Activated T-cell treated with anti-CD3 and anti-CD28 coated beads, Interleukin-2, amount 50 U/mL, for 1 hour (primary cell): ENCODE data around the gene NTRK3.
"Not testable (repeated sequence)": the region's sequence is repeated elsewhere in the genome, so short reads cannot be mapped to it uniquely, and the experiment has no call there.

Source experiments
- DNase-seq: peaks from one replicate; pipeline ENCODE4 v3.0.0-alpha.2; 2020

The NTRK3 gene

DNA sequence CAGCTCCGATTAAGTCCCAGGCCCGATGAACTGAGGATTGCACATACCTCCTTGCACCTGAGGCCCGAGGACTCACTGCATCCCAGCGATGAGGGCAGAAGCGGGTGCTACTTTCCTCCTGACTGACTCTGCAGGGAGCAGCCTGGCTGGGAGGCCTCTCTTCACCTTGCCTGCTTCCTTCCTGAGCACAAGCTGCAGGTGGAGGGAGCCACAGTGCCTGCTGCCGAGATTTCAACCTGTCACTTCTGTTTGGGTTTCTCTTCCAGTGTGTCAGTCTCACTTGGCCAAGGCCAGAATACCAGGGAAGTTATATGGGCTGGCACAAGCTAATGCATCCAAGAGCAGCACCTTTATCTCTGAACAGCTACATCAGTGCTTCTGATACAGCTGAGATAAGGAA, 185.4 kb downstream of the NTRK3 start:
- no peak for DNase-seq

DNA sequence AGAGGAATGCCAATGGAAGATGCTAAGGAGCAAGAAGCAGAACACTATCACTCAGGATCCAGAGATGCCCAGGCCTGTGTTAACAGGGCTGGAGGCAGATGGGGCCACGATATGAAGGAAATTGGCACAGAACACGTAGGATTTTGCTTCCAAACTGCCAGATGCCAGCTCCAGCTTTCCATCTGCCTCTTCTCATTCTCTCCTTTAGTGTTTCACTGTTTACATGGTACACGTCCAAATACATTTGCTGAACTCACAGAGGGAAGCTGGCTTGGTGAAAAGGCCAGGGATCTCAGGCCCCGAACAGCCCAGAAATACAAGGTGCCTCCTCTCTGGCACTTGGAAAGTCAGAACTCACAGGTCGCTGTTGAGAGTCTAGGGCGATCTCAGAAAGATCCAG, 187.0 kb downstream of the NTRK3 start:
- no peak for DNase-seq

DNA sequence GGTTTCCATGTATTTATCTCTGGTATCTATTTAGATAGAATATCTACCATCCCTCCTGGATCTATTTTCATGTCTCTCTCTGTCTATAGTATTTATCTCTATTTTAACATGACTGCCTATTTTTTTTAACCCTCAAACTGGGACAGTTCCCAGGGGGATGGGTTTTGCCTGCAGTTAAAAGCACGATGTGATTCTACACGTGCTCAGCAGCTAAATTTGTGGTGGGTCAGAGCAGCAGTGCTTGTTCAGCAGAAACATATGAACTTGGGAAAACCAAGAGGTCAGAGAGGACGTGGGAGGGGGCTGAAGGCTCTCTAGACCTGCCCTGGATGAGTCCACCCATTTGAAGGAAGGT, 189.2 kb downstream of the NTRK3 start:
- DNase-seq, result no peak

DNA sequence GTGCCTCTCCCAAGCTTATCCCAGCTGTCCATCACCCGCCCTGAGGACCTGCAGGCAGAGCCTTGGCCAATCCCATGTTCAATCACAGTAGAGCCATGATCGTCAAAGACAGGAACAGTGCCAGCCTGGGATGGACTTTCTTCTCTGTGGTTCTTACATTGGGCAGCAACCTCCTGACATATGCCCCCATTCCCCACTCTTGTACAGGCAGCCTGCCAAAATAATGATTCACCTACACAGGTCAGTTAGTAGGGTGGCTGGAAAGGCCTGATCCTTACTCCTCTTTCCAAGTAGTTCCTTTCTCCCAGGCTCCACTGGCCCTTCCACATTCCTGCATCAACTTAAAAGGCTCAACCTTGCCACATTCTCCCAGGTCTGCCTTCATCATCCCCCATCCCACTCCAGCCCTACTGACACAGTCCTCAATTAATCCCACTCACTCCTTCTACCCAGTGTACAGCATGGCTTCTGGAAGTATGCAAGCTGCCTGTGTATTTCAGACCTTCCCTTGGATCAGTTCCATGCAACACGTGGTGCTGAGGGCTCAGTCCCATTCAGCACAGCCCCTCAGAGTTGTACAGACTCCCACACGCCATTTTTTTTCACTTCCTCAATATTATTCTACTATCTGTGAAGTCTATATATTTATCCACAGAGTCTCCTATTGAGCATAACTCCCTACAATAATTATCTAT, 189.8 kb downstream of the NTRK3 start:
- no peak for DNase-seq

DNA sequence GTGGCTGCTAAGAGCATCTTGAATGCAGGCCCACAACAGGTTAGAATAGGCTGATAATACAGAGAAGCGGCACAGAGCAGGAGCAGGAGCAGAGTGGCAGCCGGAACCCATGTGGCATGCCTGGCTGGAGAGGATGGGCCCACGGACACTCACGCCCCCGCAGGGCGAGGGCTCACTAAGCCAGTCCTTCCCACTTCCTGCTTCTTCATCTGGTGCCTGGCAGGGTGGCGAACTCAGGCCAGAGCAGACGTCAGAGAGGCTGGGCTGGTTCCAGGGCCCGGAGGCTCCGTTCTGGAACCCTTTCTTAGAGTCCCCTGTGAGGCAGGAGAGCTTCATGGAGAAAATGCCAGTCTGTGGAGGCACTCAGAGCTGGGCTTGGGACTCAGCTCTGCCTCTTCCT, 195.1 kb downstream of the NTRK3 start:
- DNase-seq, result no peak

DNA sequence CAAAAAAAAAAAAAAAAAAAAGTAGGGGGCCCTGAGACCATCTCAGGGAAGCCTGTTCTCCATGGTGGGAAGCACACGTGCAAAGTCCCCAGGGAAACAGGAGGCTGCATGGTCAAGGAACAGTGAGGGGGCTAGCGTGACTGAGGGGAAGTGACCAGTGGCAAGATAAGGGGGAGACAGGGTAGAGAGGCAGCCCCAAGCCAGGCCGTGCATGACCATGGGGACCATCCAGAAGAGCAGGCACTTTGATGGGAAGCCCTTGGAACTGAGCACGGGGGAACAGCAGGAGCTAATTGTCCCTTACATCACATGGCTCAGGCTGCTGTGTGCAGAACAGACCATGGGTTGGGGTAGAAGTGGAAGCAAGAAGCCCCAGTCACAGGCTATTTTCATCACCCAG, 196.2 kb downstream of the NTRK3 start:
- DNase-seq, result no peak

DNA sequence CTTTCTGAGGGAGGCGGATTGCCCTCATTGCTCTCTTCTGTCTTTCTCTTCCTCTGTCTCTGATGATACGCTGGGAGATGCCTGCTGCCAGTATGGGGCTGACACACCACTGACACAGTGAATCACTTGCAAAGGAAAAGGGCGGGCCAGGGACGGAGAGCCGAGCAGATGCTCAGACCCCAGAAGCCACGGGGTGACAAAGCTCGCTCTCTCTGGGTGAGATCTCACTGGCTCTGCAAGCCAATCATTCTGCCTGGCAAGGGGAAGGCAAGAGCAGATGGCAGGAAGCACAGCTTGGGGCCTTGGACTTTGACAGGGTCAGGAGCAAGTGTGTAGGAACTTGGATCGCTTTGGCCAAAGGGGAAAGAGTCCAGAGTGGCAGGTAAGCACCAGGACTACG, 198.7 kb downstream of the NTRK3 start:
- DNase-seq, result no peak

DNA sequence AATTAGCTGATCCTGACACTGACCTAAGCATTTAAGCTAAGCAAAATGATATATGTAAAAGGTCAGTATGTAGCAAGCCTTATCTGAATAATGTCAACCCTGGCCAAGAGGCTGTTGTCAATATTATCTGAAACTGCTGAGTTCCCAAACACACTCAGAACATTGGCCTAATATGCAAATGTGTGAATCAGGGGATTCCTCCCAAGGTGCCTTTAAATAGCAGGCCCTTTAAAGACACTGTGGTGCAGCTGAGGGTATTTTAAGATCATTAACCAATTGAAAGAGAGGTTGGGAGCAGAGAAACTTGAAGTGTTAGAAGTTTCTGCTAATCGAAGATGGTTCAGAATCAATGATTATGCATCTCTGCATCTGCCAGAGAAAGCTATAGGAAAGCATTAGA, 207.0 kb downstream of the NTRK3 start:
- DNase-seq, result no peak

DNA sequence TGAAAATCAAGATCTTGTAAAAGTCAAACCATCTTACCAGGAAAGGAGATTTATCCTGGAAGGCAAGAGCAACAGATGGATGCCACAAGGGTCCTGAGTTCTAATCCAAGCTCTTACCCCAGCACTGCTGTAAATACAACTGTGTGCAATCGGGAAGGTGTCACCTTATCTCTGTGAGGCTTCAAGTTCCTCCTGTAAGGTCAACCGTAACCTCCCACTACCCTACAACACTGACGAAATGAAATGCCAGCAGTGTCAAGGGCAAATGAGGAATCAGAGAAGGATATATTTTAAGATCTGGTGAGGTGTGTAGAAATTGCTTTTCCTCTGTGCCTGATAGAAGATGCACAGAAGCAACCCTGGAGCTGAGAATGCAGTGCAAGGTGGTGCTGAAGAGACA, 207.8 kb downstream of the NTRK3 start:
- no peak for DNase-seq

DNA sequence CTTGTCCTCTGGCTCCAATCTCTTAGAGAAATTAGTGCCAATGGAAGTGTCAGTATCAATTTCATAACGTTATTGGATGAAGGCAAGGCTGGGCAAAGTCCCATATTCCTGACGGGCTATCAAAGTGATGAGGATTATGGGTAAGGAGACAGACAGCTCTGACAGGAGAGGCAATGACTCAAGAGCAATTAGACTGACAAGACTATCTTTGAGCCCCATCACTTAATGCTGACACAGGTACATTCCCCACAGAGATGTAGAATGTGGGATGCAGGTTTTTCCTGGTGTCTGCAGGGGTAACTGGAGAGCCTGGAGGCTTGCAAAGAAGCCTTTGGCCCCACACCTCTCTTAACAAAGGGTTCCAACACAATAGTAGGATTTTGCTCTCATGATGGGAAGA, 208.3 kb downstream of the NTRK3 start:
- DNase-seq, result no peak

DNA sequence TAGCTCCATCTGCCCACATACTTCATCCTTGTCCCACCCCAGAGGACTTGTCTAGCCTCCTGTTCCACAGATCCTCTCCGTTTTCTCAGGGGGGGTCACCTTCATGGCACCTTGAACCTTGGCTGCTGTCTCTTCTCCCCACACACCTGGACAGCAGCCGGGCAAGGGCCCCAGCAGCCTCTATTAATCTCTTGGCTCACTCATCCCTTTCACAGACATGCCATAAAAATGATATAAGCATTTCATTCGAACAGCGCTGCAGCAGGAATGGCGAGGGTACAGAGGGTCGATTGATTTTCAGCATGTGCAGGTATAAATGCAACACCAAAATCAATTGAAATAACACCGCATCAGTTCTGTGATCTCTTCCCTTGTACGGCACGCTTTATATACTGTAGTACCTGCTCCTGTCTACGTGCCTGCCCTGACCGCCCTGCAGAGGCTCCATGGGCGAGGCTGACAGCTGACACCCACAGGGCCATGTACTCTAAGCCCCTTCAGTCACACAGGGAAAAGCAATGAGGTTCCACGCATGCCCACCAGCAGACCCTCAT, 209.9 kb downstream of the NTRK3 start:
- DNase-seq, result no peak

DNA sequence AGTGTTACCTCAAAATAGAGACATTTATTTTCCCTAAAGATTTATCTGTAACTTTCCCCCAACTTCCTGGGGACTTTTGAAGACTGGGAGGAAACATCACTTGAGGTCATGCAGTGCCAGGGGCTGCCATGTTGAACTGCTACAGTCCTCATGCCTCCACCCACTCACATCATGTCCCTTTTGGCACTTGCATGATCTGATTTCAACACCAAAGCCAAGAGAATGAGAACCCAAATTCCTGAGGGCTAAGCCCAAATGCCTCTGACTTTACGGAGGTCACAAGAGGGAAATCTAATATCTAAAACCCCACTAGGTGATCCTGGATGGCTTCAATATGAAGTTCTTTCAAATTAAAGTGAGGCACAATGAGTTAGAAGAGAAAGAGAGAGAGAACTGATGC, 213.1 kb downstream of the NTRK3 start:
- no peak for DNase-seq

DNA sequence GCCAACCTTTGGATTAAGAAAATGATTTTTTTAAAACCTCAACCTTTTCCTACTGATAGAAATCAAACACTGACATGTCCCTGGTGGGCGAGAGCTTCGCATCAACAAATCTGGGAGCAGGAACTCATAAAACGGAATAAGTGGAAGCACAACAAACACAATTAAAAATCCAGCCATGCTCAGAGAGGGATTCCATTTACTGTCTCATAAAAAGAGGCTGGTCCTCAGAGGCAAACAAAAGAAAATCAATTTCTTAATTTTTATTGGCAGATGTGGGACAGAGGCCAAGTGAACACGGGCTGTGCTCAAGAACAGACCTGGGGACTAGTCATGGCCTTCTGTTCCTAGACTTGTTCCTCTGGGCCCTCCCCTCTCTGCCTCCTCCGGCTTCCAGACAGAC, 214.5 kb downstream of the NTRK3 start:
- no peak for DNase-seq

DNA sequence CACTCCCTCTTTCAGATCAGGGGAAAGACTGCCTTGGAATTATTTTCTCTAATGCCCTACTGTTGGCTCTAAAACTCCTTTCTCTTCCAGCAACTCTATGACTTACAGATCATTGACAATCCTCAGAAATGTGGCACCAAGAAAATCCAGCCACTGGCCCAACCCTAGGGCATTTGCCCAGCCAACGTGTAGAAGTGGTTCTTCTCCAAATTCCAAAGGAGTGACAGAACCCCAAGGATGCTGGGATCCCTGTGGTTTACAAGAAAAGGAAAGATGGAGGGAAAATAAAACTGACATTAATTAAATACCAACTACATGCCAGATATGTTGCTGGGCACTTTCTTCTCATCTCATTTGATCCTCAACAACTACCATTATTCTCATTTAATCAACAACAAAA, 216.0 kb downstream of the NTRK3 start:
- DNase-seq, result no peak

DNA sequence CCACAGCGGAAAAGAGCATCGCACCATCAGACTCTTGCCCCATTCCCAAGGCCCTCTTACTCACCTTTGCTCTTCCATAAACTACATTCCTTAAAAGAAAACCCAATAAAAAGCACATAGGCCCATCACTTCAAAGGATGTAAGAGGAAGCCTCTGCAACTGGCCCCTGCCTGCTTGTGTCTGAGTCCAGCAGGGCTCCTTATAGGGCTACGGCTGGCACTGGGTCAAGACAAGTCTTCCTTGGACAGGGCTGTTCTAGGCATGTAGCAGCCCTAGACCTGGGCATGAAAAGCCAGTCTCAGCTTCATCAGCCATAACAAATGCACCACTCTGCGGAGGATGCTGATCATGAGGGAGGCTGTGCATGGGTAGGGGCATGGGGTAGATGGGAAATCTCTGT, 218.3 kb downstream of the NTRK3 start:
- no peak for DNase-seq

DNA sequence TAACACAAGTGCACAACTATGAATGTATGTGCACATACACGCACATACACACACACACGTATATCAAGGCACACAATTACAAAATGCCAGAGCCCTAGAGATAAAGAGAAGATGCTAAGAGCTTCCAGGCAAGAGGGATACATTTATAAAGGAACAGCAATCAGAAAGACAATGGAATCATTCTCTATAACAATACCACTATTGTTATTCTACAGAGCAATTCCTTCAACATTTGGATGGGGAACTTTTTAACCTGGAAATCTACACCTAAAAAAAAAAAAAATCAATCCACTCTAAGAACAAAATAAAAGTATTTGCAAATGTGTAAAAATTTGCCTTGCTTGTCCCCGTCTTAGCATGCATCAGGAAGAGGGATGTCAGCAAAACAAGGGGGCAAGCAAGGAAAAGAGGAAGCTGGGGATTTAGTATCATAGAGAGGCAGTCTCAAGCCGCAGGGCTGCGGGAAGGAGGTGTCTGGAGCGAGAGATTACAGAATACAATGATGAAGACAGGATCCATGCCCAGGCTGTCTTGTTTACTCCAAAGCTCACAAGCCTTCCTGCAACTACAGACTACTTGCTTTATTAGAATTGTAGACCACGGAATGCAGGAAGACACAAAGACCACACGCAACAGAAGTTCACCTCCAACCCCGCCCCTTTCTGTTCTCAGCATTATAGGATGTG, 220.2 kb downstream of the NTRK3 start:
- DNase-seq, result no peak

DNA sequence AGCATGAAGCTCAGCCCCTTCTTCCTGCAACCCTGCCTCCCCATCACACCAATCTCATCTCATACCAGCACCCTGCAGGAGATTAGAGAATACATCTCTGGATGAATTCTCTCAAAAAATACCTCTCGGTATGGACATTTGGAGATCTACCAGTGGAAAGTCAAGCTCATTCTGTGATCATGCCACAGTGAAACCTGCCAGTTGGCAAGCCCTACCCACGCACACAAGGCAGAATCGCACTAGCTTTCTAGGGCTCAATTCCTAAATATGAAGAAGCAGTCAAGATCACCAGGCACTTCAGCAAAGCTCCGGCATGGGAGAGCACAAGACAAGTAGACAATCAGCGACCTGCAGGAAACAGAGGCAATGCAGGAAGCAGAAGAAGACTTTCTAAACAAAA, 221.2 kb downstream of the NTRK3 start:
- no peak for DNase-seq

DNA sequence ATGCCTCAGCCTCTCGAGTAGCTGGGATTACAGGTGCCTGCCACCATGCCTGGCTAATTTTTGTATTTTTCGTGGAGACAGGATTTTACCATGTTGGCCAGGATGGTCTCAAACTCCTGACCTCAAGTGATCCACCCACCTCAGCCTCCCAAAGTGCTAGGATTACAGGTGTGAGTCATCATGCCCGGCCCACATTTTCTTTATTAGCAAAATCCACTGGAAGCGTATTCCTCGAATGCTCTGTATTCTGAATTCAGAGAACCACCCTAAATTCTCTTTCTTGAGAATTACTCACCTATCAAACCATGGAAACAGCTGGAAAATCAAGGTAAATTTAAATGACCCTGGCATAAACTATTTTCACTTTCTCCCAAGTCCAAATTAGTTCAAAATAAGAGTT, 223.1 kb downstream of the NTRK3 start:
- not testable (repeated sequence) for DNase-seq

DNA sequence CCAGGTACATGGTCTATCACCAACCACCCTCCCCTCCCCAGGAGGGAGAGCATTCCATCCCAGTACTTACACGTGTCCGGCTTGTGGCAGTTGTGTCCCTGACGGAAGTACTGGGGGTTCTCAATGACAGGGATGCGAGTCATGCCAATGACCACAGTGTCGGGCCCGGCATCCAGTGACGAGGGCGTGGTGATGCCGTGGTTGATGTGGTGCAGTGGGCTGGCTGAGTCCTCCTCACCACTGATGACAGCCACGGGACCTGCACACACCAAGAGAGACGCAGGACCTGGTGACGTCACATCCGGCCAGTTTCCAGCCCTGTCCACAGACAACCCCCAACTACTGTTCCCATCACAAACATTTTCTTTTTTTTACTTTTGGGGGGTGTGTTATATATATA, 223.8 kb downstream of the NTRK3 start:
- DNase-seq, result no peak

DNA sequence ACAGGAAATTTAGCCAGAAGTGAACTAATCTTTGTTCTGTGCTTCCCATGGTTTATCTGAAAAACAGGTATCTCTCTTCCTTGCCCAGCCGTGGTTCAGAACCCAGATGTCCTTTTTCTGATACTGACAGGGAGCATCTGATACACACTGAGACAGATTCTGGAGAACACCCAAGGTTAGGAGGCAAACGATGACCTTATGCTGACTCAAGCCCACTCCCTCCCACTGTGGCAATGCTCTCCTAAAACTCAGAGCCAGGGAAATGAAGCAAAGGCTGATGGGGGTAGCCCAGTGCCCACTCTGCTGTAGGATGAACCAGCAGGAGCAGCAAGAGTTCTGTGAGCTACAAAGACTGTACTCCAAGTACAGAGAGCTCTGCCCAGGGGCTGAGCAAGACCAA, 225.1 kb downstream of the NTRK3 start:
- DNase-seq, result no peak

DNA sequence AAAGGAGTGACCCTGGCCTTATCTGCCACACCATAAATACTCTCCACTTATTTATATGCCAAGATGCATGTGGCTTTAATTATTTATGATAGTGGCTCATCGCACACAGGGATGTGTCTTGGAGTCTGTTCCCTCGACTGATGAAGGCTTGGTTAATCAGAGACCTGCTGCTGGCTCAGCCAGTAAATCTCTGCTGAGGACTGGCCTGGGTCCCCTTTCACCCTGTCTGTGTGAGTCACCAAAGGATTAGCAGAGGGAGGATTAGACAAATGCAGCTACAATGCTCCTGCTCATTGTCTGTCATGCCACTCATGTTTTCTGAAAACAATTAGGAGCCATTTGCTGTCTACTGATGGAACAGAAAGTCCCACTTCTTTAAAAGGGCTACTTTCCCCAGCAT, 226.8 kb downstream of the NTRK3 start:
- no peak for DNase-seq

DNA sequence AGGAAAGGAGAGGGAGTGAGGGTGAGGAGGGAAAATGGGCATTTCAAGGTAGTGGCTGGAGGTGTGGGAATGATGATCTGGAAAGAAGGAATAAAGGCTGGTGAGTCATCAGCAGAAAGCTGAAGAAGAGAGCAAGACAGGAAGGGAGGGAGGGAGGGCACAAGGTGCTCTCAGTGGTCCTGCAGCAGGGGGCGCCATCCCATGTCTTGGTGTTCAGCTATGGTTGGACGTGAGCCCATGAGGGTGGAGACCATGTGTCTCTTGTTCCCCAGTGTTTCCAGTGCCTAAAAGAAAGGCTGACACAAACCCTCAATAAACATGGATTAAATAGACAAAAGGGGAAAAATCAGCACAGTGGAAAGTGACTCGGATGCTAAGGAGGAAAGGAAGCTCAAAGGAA, 228.5 kb downstream of the NTRK3 start:
- no peak for DNase-seq

DNA sequence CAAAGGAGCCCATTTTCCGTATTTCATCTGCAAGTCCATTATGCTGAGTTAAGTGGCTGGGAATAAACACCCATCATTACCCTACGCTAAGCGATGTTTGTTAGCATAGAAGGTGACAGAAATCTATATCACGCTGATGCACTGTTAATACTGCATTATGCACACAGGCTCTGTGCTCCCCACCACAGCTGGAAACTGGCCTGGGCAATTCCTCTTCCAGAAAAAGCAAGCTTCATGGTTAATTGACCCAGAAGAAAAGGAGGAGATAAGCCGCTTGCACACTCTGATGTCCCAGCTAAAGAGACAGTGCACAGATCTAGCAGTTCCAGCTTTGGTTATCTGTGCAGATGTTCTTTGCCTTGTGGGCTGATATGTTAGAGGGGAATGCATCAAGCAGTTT, 232.6 kb downstream of the NTRK3 start:
- DNase-seq, result no peak

DNA sequence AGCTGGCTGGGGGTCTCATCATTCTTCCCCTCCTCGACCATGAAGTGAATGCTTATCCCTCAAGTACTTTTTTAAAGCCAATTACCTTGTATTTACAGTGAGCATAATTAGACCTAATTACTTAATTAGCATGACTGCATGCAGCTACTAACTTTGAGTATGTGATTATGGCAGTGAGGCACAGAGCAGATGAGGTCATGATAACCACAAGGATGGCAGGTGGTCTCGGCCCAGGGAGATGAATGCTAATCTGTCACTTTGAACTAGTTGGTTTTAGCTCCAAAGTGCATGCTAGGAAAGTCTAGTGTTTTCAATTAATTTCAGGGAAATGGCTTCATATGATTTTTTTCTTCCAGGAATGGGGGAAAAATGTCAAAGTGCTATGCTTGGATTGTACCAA, 233.8 kb downstream of the NTRK3 start:
- no peak for DNase-seq

DNA sequence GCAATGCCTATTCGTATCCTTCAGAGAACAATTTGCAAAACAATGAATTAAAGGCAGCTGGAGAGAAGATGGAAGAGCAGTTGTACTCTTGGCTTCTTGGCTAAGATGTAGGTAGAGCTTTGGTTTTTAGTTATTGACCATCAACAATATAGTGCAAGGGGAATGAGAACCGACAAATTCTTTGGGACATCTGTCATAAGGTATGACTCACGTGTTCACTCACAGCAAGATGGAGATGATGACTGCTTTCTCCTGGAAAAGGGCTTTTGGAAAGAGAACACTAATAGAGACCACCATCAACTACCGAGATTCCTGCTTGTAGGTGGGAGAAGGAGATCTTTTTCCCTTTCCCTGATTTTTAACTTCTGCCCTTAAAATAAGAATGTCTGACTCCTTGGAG, 234.9 kb downstream of the NTRK3 start:
- DNase-seq, result no peak
